ENCODE results near the gene TTLL10. TPM values are rescaled to one million over a fixed set of nuclear protein-coding genes. Genes with fewer than 3 reads are reported as not detected.
"Not testable (repeated sequence)": the region's sequence is repeated elsewhere in the genome, so short reads cannot be mapped to it uniquely, and the experiment has no call there.

TTLL10 gene
- polyA plus RNA-seq, 1 experiment, result not detected

- Histone ChIP-seq H3K27me3 (ENCODE audit: control insufficient read depth, insufficient read depth, low read length) (peaks cover 2% of the 10 kb centered on the region), H3K27ac (ENCODE audit: low read depth, low read length) (no peak overlapping the region), H3K4me3 (ENCODE audit: low read depth, low read length) (no peak overlapping the region), H3K9me3 (ENCODE audit: control insufficient read depth, insufficient read depth, low read length) (peaks cover 8% of the 10 kb centered on the region; the same call in 1 of the 2 replicates)
- DNase-seq (ENCODE audit: low read depth, low spot score), result no peak
- no peak for TF ChIP-seq CTCF (IDR thresholded peaks at IDR 0.05; ENCODE audit: low read depth, low read length)
- POLR2A ChIA-PET, result no interaction called here
- CTCF ChIA-PET, result no interaction called here
Measured at GRCh38 chr1:1185101-1185765, 11.6 kb downstream of the TTLL10 start.

- peak; percentile 29 for DNase-seq (ENCODE audit: low read depth, low spot score)
- H3K9me3 ChIP-seq (ENCODE audit: control insufficient read depth, insufficient read depth, low read length), result peaks cover 14% of the 10 kb centered on the region
- H3K27ac ChIP-seq (ENCODE audit: low read depth, low read length), result no peak overlapping the region
- no peak overlapping the region for H3K4me3 ChIP-seq (ENCODE audit: low read depth, low read length)
- ChIA-PET POLR2A (no interaction called here), CTCF (no interaction called here)
- no peak for TF ChIP-seq CTCF (IDR thresholded peaks at IDR 0.05; ENCODE audit: low read depth, low read length)
- H3K27me3 ChIP-seq (ENCODE audit: control insufficient read depth, insufficient read depth, low read length), result peaks cover 2% of the 10 kb centered on the region
Measured at GRCh38 chr1:1187938-1188337, 14.3 kb downstream of the TTLL10 start.

- Histone ChIP-seq H3K27ac (ENCODE audit: low read depth, low read length) (no peak overlapping the region), H3K4me3 (ENCODE audit: low read depth, low read length) (no peak overlapping the region), H3K27me3 (ENCODE audit: control insufficient read depth, insufficient read depth, low read length) (peaks cover 2% of the 10 kb centered on the region), H3K9me3 (ENCODE audit: control insufficient read depth, insufficient read depth, low read length) (peaks cover 15% of the 10 kb centered on the region)
- no peak for TF ChIP-seq CTCF (IDR thresholded peaks at IDR 0.05; ENCODE audit: low read depth, low read length)
- ChIA-PET CTCF (no interaction called here), POLR2A (no interaction called here)
- no peak for DNase-seq (ENCODE audit: low read depth, low spot score)
Measured at GRCh38 chr1:1189111-1189510, 15.4 kb downstream of the TTLL10 start.

- TF ChIP-seq CTCF (IDR thresholded peaks at IDR 0.05; ENCODE audit: low read depth, low read length), result no peak
- ChIA-PET POLR2A (no interaction called here), CTCF (no interaction called here)
Measured at GRCh38 chr1:1191734-1192133, 18.1 kb downstream of the TTLL10 start.

GRCh38 chr1:1194723-1195122, 21.0 kb downstream of the TTLL10 start:
- Histone ChIP-seq H3K9me3 (ENCODE audit: control insufficient read depth, insufficient read depth, low read length) (peaks cover 14% of the 10 kb centered on the region), H3K27ac (ENCODE audit: low read depth, low read length) (no peak overlapping the region), H3K4me3 (ENCODE audit: low read depth, low read length) (no peak overlapping the region), H3K27me3 (ENCODE audit: control insufficient read depth, insufficient read depth, low read length) (peaks cover 2% of the 10 kb centered on the region)
- DNase-seq (ENCODE audit: low read depth, low spot score), result no peak
- TF ChIP-seq CTCF (IDR thresholded peaks at IDR 0.05; ENCODE audit: low read depth, low read length), result no peak
- ChIA-PET POLR2A (no interaction called here), CTCF (interaction anchor here (0.7 kb wide), 1 partner anchor 75 kb away, joined by 3 read pairs; no protein-coding TSS in a partner anchor)

More at GRCh38 chr1:1191734-1192133, 18.1 kb downstream of the TTLL10 start:
- DNase-seq (ENCODE audit: low read depth, low spot score), result no peak
- no peak overlapping the region for H3K27ac ChIP-seq (ENCODE audit: low read depth, low read length)
- no peak overlapping the region for H3K4me3 ChIP-seq (ENCODE audit: low read depth, low read length)
- H3K27me3 ChIP-seq (ENCODE audit: control insufficient read depth, insufficient read depth, low read length), result peaks cover 2% of the 10 kb centered on the region
- H3K9me3 ChIP-seq (ENCODE audit: control insufficient read depth, insufficient read depth, low read length), result peaks cover 14% of the 10 kb centered on the region

- H3K4me3 ChIP-seq (ENCODE audit: low read depth, low read length); POLR2A ChIA-PET; DNase-seq (ENCODE audit: low read depth, low spot score); H3K27me3 ChIP-seq (ENCODE audit: control insufficient read depth, insufficient read depth, low read length); CTCF ChIA-PET; H3K27ac ChIP-seq (ENCODE audit: low read depth, low read length): not testable (repeated sequence)
- H3K9me3 ChIP-seq (ENCODE audit: control insufficient read depth, insufficient read depth, low read length), result peaks cover 14% of the 10 kb centered on the region
Measured at GRCh38 chr1:1195726-1196125, 22.0 kb downstream of the TTLL10 start.
